NT2/D1 (cell line): ENCODE data around the gene MARCHF9.

Experiments
- DNase-seq: peaks from one replicate; pipeline ENCODE4 v3.0.0-alpha.2; 2011; ENCODE audit warnings: low read depth, low spot score
- H3K27me3 ChIP-seq: 2 replicates; pipeline ENCODE4 v1.6.0; 2011; ENCODE audit warnings: mild to moderate bottlenecking; ENCODE audit not compliant: insufficient read length, insufficient read depth
- H3K36me3 ChIP-seq: 2 replicates; pipeline ENCODE4 v1.6.1; 2011; ENCODE audit warnings: mild to moderate bottlenecking, low read length, mixed read lengths; ENCODE audit not compliant: insufficient read depth, insufficient read length
- H3K4me1 ChIP-seq: 2 replicates; pipeline ENCODE4 v1.5.1; 2011; ENCODE audit not compliant: insufficient read depth, insufficient read length
- H3K4me3 ChIP-seq: 2 replicates; pipeline ENCODE4 v1.5.1; 2011; ENCODE audit warnings: low read depth; ENCODE audit not compliant: insufficient read length
- H3K9ac ChIP-seq: 2 replicates; pipeline ENCODE4 v1.6.0; 2011; ENCODE audit warnings: low read depth; ENCODE audit not compliant: insufficient read length
- H3K9me3 ChIP-seq: 2 replicates; pipeline ENCODE4 v1.5.1; 2011; ENCODE audit warnings: mild to moderate bottlenecking, low read length; ENCODE audit not compliant: insufficient read depth
- SUZ12 ChIP-seq: IDR thresholded peaks from 2 replicates; pipeline ENCODE4 v1.6.1; 2011; ENCODE audit not compliant: insufficient read length, insufficient read depth; ENCODE audit errors: extremely low read depth
- YY1 ChIP-seq: IDR thresholded peaks from 2 replicates; pipeline ENCODE4 v1.6.1; 2011; ENCODE audit not compliant: insufficient read length, insufficient read depth
- ZNF274 ChIP-seq: IDR thresholded peaks from 2 replicates; pipeline ENCODE4 v1.6.1; 2011; ENCODE audit warnings: mild to moderate bottlenecking, low read depth, low read length

MARCHF9 gene

DNA sequence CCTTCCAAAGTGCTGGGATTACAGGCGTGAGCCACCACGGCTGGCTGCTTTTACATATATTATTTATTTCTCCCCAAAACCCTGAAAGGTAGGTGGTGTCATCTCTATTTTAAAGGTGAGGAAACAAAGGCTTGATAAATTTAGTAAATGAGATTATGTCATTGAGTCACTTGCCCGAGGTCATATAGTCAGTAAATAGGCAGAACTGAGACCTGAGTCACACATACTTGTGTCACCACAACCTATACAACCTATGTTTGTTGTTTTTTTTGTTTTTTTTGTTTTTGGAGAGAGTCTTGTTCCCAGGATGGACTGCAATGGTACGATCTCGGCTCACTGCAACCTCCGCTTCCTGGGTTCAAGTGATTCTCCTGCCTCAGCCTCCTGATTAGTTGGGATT, 40.5 kb downstream of the MARCHF9 start:
- no peak overlapping the region for H3K4me3 ChIP-seq
- TF ChIP-seq YY1: no peak
- TF ChIP-seq SUZ12: no peak
- TF ChIP-seq ZNF274: no peak
- DNase-seq: no peak
- no peaks in the 10 kb centered on the region for H3K4me1 ChIP-seq
- H3K9me3 ChIP-seq: no peaks in the 10 kb centered on the region
- no peak overlapping the region for H3K9ac ChIP-seq
- no peaks in the 10 kb centered on the region for H3K27me3 ChIP-seq
- peaks cover 82% of the 10 kb centered on the region for H3K36me3 ChIP-seq

DNA sequence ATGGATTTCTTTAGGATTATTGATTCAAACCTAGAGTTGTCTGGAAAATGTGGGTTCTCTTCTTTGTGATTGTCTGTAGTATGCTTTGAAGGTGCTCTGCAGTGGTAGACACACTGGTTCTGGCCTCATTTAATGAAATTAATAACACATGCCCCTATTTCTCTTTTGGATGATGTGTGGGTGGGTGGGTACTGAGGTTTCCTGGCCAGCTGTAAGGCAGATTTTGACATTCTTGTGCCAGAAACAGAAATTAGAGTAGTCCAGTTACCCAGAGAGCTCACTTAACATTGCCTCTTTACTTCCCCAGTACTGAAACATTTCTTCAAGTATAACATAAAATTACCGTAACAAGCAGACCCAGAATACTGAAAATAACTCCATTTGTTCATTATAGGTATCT, 42.1 kb downstream of the MARCHF9 start:
- Histone ChIP-seq H3K4me1 (no peaks in the 10 kb centered on the region), H3K9me3 (no peaks in the 10 kb centered on the region), H3K36me3 (peaks cover 78% of the 10 kb centered on the region), H3K4me3 (no peak overlapping the region), H3K27me3 (no peaks in the 10 kb centered on the region), H3K9ac (no peak overlapping the region)
- TF ChIP-seq YY1: no peak
- TF ChIP-seq SUZ12: no peak
- TF ChIP-seq ZNF274: no peak
- no peak for DNase-seq

DNA sequence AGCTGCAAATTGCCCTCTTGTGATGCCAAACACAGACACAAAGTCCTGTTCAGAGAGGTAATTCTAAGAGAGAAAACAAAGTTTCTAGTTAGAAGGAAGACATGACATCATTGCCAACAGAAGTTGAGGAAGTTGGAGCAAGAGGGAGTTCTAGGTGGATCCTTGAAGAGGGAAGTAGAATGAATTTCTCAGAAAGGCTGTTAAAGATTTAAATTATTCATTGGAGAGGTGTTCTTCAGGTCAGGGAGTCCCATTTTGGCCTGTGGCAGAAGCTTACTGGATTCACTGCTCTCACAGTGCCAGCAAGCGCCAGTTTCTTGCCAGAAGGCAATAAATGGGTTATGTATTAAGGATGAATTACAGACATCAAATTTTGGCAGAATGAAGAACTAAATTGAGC, 43.0 kb downstream of the MARCHF9 start:
- Histone ChIP-seq H3K27me3 (no peaks in the 10 kb centered on the region), H3K9ac (no peak overlapping the region), H3K4me3 (no peak overlapping the region), H3K9me3 (no peaks in the 10 kb centered on the region), H3K36me3 (peaks cover 75% of the 10 kb centered on the region), H3K4me1 (no peaks in the 10 kb centered on the region)
- TF ChIP-seq YY1 (no peak), ZNF274 (no peak), SUZ12 (no peak)
- DNase-seq: no peak

DNA sequence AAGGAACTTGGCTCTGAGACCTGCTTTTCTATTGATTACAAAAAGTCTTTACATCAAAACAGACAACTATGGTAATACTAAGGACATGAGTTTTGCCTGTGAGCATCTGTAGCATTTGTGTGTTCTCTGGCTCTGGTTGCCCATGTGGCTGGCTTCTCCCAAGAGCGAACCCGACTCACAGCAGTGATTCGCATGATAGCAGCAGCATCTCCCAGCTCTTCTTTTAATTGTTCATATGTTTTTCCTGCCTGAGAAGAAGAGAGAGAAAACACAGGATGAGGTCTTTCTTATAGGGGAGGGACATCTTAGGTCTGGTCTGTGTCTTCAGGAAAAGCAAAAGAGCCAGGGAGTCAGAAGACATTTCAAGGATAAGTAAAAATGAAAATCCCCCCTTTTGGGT, 46.1 kb downstream of the MARCHF9 start:
- Histone ChIP-seq H3K27me3 (no peaks in the 10 kb centered on the region), H3K36me3 (peaks cover 56% of the 10 kb centered on the region), H3K4me3 (no peak overlapping the region), H3K9me3 (no peaks in the 10 kb centered on the region), H3K4me1 (peaks cover 2% of the 10 kb centered on the region), H3K9ac (no peak overlapping the region)
- TF ChIP-seq YY1 (no peak), ZNF274 (no peak), SUZ12 (no peak)
- DNase-seq: no peak

DNA sequence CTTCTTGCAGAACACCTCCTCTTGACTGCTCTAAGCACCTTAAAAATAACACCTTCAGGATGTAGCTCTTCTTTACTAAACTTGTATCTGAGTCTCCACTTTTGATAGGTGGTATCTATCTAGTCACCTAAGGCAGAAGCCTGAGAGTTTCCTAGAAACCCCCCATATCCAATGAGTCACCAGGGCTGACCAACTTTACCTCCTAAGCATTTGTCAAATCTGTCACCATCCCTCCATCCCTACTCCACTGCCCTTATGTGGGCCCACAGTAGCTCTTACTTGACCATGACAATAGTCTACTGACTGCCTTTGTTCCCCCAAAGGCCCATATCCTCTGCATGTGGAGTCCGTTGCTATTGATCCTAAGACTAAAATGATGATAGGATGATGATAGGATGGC, 47.7 kb downstream of the MARCHF9 start:
- peaks cover 41% of the 10 kb centered on the region for H3K36me3 ChIP-seq
- peaks cover 2% of the 10 kb centered on the region for H3K4me1 ChIP-seq
- H3K9ac ChIP-seq: no peak overlapping the region
- no peaks in the 10 kb centered on the region for H3K27me3 ChIP-seq
- H3K4me3 ChIP-seq: no peak overlapping the region
- no peak for TF ChIP-seq SUZ12
- no peak for TF ChIP-seq ZNF274
- no peak for TF ChIP-seq YY1
- no peak for DNase-seq
- no peaks in the 10 kb centered on the region for H3K9me3 ChIP-seq

DNA sequence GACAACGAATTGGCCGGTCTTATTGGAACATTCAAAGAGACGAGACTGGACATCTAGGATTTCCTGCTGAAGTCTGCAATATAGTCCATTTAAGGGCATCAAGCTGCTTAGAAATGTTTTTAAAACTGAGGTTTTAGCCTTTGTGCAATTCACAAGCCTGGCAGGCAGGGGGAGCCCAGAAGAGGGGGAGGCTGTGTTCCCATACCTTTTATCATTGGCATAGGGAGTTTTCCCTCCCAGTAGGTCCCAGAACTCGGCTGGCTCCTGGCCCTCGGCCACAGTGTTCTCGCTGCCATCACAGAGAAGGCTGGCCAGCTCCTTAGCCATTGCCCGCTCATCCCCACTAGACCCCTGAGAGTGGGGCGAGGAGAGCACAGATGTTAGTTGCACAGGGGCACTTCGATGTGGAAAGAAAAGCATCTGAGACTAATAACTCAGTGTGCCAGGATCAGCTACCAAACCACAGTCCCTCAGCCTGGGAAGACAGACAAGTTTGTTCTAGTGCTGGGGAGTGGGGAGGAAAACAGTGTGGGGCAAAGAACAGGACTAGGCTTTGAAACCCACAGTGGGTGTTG, 48.5 kb downstream of the MARCHF9 start:
- DNase-seq: peak; percentile 16
- Histone ChIP-seq H3K27me3 (no peaks in the 10 kb centered on the region), H3K9me3 (no peaks in the 10 kb centered on the region), H3K36me3 (peaks cover 40% of the 10 kb centered on the region), H3K4me1 (peaks cover 2% of the 10 kb centered on the region), H3K9ac (no peak overlapping the region), H3K4me3 (no peak overlapping the region)
- TF ChIP-seq YY1 (no peak), ZNF274 (no peak), SUZ12 (no peak)

DNA sequence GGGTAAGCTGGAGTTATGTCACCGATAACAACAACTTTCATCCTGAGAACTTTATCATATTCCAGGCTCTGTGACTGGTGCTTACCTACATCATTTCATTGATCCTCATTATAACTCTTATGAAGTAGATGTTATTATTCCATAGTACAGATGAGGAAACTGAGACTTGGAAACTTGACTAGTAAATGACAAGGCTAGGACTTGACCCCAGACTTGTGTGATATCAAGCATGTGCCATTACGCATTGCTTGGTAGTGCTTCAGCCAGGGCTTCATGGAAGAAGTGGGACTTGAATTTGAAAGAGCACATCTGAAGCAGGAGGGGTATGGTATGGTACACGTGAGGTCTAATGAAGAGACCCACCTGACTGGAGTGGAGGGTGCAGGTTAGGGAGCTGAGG, 51.8 kb downstream of the MARCHF9 start:
- H3K9ac ChIP-seq: no peak overlapping the region
- peaks cover 22% of the 10 kb centered on the region for H3K36me3 ChIP-seq
- DNase-seq: no peak
- no peaks in the 10 kb centered on the region for H3K9me3 ChIP-seq
- TF ChIP-seq ZNF274 (no peak), SUZ12 (no peak), YY1 (no peak)
- H3K4me1 ChIP-seq: peaks cover 2% of the 10 kb centered on the region
- no peaks in the 10 kb centered on the region for H3K27me3 ChIP-seq
- no peak overlapping the region for H3K4me3 ChIP-seq
